DOHH2 (cell line): ENCODE results near the gene CREBBP.

Source experiments
- CTCF ChIP-seq: fragments of 200-600 bp; sonication (generic); IDR thresholded peaks from one replicate; pipeline ENCODE4 v1.5.1; 2014; ENCODE audit warnings: antibody characterized with exemption, mild to moderate bottlenecking, low read depth, low read length; ENCODE audit not compliant: poor library complexity, severe bottlenecking
- EZH2phosphoT487 ChIP-seq: fragments of 200-600 bp; sonication (generic); IDR thresholded peaks from 2 replicates; pipeline ENCODE4 v1.6.1; 2017; ENCODE audit warnings: borderline replicate concordance, mild to moderate bottlenecking, antibody characterized with exemption, low read length, moderate library complexity, mixed read lengths

DNA sequence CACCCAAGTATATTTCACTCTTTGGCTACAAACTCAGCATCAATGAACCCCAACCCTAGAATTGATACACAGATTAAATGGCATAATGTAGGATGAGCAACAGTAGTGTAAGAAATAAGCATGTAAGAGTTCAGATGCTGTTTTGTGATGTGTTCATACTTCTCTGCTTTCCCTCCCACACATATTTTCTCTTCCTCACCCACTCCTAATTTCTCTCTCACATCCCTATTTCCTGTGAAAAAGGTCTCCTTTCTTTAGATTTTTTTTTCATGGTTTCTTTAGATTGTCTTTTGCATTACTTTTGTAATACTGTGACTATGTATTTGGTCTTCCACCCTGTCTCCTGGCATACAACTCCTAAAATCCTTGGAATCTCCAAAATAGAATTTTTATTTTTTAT is 21.7 kb downstream of the CREBBP start:
- TF ChIP-seq CTCF (no peak), EZH2phosphoT487 (no peak)
